IPS-20b (cell line): ENCODE results near the gene OR10A2.
"Not testable (repeated sequence)": the region's sequence is repeated elsewhere in the genome, so short reads cannot be mapped to it uniquely, and the experiment has no call there.

ENCODE experiments used
- H3K27ac ChIP-seq: one replicate; pipeline ENCODE4 v1.5.1; 2013; ENCODE audit warnings: low read length
- H3K27me3 ChIP-seq: 2 replicates; pipeline ENCODE4 v1.6.1; 2013; ENCODE audit warnings: mild to moderate bottlenecking, low read length, inconsistent platforms; ENCODE audit not compliant: insufficient read depth
- H3K36me3 ChIP-seq: 2 replicates; pipeline ENCODE4 v1.6.1; 2013; ENCODE audit warnings: low read depth, mild to moderate bottlenecking, inconsistent platforms, low read length, moderate library complexity; ENCODE audit not compliant: insufficient read depth
- H3K4me1 ChIP-seq: 2 replicates; pipeline ENCODE4 v1.6.1; 2013; ENCODE audit warnings: mild to moderate bottlenecking, control low read depth, inconsistent platforms, low read length, moderate library complexity; ENCODE audit not compliant: insufficient read depth
- H3K4me3 ChIP-seq: 2 replicates; pipeline ENCODE4 v1.5.1; 2013; ENCODE audit warnings: mild to moderate bottlenecking, low read length, inconsistent platforms
- H3K9ac ChIP-seq: 2 replicates; pipeline ENCODE4 v1.6.1; 2013; ENCODE audit warnings: low read depth, mild to moderate bottlenecking, inconsistent platforms, low read length, moderate library complexity
- H3K9me3 ChIP-seq: 2 replicates; pipeline ENCODE4 v1.6.1; 2013; ENCODE audit warnings: mild to moderate bottlenecking, low read depth, low read length, inconsistent platforms; ENCODE audit not compliant: insufficient read depth

The OR10A2 gene

GRCh38 chr11:6888830-6889229 is 26.0 kb downstream of the OR10A2 start:
- no peaks in the 10 kb centered on the region for H3K27me3 ChIP-seq
- H3K27ac ChIP-seq, result no peak overlapping the region
- no peaks in the 10 kb centered on the region for H3K4me1 ChIP-seq
- no peak overlapping the region for H3K9ac ChIP-seq
- no peak overlapping the region for H3K4me3 ChIP-seq
- no peaks in the 10 kb centered on the region for H3K36me3 ChIP-seq
- H3K9me3 ChIP-seq, result no peaks in the 10 kb centered on the region; the same call in 1 of the 2 replicates

DNA sequence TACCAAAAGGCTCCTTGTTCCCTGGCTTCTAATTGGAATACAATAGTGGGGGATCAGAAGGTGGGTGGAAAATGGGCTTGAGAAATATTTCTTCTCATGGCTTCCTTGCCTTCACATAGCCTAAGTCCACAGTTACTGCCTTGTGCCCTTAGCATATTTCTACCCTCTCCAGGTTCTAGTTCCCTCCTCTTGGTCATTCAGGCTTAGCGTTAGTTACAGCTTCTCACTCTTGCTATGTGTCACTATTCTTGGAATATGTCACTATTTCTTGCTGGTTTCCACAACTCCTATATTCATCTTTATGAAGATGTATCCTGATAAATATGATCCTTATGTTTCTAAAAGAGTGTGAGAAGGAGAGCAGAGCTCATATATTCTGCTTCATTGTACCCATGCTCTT is 27.0 kb downstream of the OR10A2 start:
- no peaks in the 10 kb centered on the region for H3K36me3 ChIP-seq
- H3K9me3 ChIP-seq, result no peaks in the 10 kb centered on the region; the same call in 1 of the 2 replicates
- H3K27me3 ChIP-seq, result no peaks in the 10 kb centered on the region
- no peaks in the 10 kb centered on the region for H3K4me1 ChIP-seq
- no peak overlapping the region for H3K4me3 ChIP-seq
- H3K27ac ChIP-seq, result no peak overlapping the region
- no peak overlapping the region for H3K9ac ChIP-seq

- no peak within 1 kb of the TSS for H3K27ac ChIP-seq
- H3K9me3 ChIP-seq, result no peaks in the 10 kb centered on the region; the same call in 1 of the 2 replicates
- no peaks in the 10 kb centered on the region for H3K36me3 ChIP-seq
- H3K27me3 ChIP-seq, result no peaks in the 10 kb centered on the region
- H3K4me3 ChIP-seq, result no peak within 1 kb of the TSS
- H3K4me1 ChIP-seq, result no peaks in the 10 kb centered on the region
- no peak within 1 kb of the TSS for H3K9ac ChIP-seq
Measured at GRCh38 chr11:6892400-6892799, 29.5 kb downstream of the OR10A2 start, which contains the start of gene OR2D2. Gene OR2D2, minus strand, starts transcription at chr11:6892500. Its CDS starts 0 bp downstream, at chr11:6892500.

- H3K9ac ChIP-seq, result no peak overlapping the region
- H3K4me1 ChIP-seq, result no peaks in the 10 kb centered on the region
- no peak overlapping the region for H3K4me3 ChIP-seq
- no peaks in the 10 kb centered on the region for H3K9me3 ChIP-seq
- no peaks in the 10 kb centered on the region for H3K36me3 ChIP-seq
- no peak overlapping the region for H3K27ac ChIP-seq
- H3K27me3 ChIP-seq, result no peaks in the 10 kb centered on the region
Measured at GRCh38 chr11:6894097-6894496, 31.2 kb downstream of the OR10A2 start.

DNA sequence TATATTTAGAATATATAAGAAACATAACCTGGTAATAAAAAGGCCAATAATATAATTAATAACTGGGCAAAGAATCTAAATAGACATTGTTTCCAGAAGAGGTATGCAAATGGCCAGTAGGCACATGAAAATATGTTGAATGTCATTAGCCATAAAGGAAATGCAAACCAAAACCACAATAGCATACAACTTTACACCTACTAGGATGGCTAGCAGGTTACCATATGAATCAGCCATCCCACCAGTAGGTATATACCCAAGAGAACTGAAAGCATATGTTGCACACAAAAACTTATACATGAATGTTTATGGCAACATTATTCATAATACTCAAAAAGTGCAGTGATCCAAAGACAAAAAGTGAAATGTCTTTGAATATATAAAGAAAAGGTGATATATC is 32.2 kb downstream of the OR10A2 start:
- no peaks in the 10 kb centered on the region for H3K4me1 ChIP-seq
- H3K9me3 ChIP-seq, result no peaks in the 10 kb centered on the region

DNA sequence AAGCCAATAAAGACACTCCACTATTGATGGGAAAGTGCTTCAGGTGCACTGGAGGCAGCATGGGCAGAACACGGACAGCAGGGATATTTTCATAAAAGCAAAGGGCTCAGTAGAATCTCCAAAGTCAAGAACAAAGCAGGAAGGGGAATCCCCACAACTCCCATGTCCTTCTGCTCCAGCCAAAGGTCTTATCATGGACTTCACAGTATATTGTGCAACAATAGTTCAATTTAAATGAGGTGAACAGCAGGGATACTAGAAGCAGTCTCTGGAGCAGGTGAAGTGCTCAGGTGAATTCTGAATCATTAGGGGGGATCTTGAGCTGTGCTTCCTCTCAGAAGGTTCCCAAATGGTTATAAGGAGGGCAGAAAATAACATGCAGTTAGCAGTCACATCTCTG is 36.1 kb downstream of the OR10A2 start:
- no peak overlapping the region for H3K4me3 ChIP-seq
- H3K9me3 ChIP-seq, result peaks cover 1% of the 10 kb centered on the region
- no peak overlapping the region for H3K27ac ChIP-seq
- H3K27me3 ChIP-seq, result no peaks in the 10 kb centered on the region
- no peaks in the 10 kb centered on the region for H3K36me3 ChIP-seq
- no peak overlapping the region for H3K9ac ChIP-seq
- no peaks in the 10 kb centered on the region for H3K4me1 ChIP-seq

More for the DNA sequence above, 32.2 kb downstream of the OR10A2 start:
- no peaks in the 10 kb centered on the region for H3K27me3 ChIP-seq
- no peak overlapping the region for H3K9ac ChIP-seq
- no peak overlapping the region for H3K27ac ChIP-seq
- H3K4me3 ChIP-seq, result no peak overlapping the region
- no peaks in the 10 kb centered on the region for H3K36me3 ChIP-seq

DNA sequence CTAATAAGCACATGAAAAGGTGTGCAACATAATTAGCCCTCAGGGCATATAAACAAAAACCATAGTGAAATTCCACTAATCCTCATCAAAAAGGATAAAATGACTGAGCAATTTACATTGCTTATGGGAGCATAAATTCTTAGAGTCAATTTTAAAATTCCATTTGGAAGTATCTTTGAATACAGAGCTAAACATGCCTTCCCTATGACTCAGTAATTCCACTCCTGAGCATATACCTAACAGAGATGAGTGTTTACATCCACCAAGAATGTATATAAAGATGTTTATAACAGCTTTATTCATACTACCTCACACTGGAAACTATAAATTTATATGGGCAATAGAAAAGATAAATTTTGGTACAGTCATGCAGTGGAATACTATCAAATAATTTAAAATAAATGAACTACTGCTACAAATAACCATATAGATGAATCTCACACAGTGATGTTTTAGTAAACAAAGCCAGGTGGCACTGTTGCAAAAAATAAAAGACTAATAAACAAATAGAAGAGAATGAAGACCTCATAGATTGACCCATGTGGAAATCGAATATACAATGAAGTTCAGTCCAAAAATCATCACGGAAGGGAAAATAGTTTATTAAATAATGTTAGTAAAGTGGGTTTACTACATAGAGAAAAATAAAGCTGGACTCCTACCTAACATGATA is 37.6 kb downstream of the OR10A2 start:
- Histone ChIP-seq H3K27me3 (no peaks in the 10 kb centered on the region), H3K27ac (no peak overlapping the region), H3K4me1 (no peaks in the 10 kb centered on the region), H3K36me3 (no peaks in the 10 kb centered on the region), H3K9me3 (peaks cover 8% of the 10 kb centered on the region), H3K4me3 (no peak overlapping the region), H3K9ac (no peak overlapping the region)

DNA sequence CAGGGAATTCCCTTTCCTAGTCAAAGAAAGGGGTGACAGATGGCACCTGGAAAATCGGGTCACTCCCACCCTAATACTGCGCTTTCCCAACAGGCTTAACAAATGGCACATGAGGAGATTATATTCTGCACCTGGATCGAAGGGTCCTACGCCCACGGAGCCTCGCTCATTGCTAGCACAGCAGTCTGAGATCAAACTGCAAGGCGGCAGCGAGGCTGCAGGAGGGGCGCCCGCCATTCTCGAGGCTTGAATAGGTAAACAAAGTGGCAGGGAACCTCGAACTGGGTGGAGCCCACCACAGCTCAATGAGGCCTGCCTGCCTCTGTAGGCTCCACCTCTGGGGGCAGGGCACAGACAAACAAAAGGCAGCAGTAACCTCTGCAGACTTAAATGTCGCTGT is 41.9 kb downstream of the OR10A2 start:
- not testable (repeated sequence) for H3K9me3 ChIP-seq, H3K36me3 ChIP-seq, H3K27me3 ChIP-seq, H3K4me3 ChIP-seq, H3K27ac ChIP-seq, H3K4me1 ChIP-seq, H3K9ac ChIP-seq

DNA sequence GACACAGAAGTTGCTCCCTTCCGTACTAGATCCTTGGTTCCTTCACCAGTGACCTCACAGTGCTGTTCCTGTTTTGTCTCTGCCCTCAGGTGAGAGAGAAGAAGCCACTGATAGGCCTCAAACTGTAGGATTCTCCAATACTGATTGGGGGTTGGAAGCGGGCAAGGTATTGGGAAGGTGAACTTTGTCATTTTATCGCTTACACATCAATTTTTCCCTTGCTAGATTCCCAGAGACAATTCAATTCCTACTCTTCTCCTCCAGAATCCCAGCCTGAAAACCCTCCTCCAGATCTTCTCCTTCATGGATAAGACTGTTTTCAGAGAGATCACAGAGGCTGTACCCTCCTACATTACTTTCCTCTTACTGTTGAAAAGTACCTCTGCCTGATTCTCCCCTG is 48.5 kb downstream of the OR10A2 start:
- H3K4me1 ChIP-seq, result peaks cover 5% of the 10 kb centered on the region
- no peak overlapping the region for H3K27ac ChIP-seq
- H3K4me3 ChIP-seq, result no peak overlapping the region
- no peaks in the 10 kb centered on the region for H3K9me3 ChIP-seq
- no peaks in the 10 kb centered on the region for H3K36me3 ChIP-seq
- no peak overlapping the region for H3K9ac ChIP-seq
- H3K27me3 ChIP-seq, result no peaks in the 10 kb centered on the region

DNA sequence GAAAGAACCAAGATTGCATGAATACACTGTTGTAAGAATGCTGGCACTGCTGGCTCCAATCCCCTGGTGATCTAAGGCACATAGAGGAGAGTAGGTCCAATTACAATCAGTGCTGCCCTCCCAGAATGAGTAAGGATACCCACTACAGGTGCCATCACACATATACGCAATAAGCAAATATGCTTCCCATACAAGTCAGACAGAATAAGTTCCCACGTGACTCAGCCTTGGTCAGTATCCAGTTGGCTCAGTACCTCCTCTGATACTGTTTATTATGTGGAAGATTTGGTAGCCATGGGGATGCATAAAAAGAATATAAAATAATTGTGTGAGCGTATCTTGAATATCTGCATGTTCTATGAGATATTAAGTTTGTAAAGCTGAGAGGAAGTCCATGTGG is 49.1 kb downstream of the OR10A2 start:
- Histone ChIP-seq H3K4me3 (no peak overlapping the region), H3K9ac (no peak overlapping the region)

DNA sequence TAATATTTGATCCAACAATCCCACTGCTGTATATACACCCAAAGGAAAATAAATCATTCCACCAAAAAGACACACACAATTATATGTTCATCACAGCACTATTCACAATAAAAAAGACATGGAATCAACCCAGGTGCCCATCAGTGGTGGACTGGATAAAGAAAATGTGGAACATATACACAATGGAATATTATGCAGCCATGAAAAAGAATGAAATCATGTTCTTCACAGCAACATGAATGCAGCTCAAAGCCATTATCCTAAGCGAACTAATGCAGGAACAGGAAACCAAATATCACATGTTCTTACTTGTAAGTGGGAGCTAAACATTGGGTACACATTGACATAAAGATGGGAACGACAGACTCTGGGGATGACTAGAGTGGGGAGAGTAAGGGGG is 56.8 kb downstream of the OR10A2 start:
- Histone ChIP-seq H3K4me3 (no peak overlapping the region), H3K9me3 (no peaks in the 10 kb centered on the region), H3K9ac (no peak overlapping the region), H3K27ac (no peak overlapping the region), H3K27me3 (no peaks in the 10 kb centered on the region), H3K4me1 (no peaks in the 10 kb centered on the region), H3K36me3 (no peaks in the 10 kb centered on the region)

More for the DNA sequence above, 49.1 kb downstream of the OR10A2 start:
- Histone ChIP-seq H3K36me3 (no peaks in the 10 kb centered on the region), H3K4me1 (peaks cover 5% of the 10 kb centered on the region), H3K9me3 (no peaks in the 10 kb centered on the region), H3K27me3 (no peaks in the 10 kb centered on the region), H3K27ac (no peak overlapping the region)

GRCh38 chr11:6920702-6921101 is 57.8 kb downstream of the OR10A2 start, which contains the start of gene OR2D3:
Gene OR2D3, plus strand, starts transcription at chr11:6921002. Its CDS starts 0 bp downstream, at chr11:6921002.
- no peak within 1 kb of the TSS for H3K4me3 ChIP-seq
- no peaks in the 10 kb centered on the region for H3K27me3 ChIP-seq
- no peak within 1 kb of the TSS for H3K27ac ChIP-seq
- H3K9ac ChIP-seq, result no peak within 1 kb of the TSS
- no peaks in the 10 kb centered on the region for H3K36me3 ChIP-seq
- peaks cover 3% of the 10 kb centered on the region; the same call in 1 of the 2 replicates for H3K4me1 ChIP-seq
- H3K9me3 ChIP-seq, result no peaks in the 10 kb centered on the region
